ENCODE results near the gene SERINC5.
"Not testable (repeated sequence)": the region's sequence is repeated elsewhere in the genome, so short reads cannot be mapped to it uniquely, and the experiment has no call there.

SERINC5 gene

DNA sequence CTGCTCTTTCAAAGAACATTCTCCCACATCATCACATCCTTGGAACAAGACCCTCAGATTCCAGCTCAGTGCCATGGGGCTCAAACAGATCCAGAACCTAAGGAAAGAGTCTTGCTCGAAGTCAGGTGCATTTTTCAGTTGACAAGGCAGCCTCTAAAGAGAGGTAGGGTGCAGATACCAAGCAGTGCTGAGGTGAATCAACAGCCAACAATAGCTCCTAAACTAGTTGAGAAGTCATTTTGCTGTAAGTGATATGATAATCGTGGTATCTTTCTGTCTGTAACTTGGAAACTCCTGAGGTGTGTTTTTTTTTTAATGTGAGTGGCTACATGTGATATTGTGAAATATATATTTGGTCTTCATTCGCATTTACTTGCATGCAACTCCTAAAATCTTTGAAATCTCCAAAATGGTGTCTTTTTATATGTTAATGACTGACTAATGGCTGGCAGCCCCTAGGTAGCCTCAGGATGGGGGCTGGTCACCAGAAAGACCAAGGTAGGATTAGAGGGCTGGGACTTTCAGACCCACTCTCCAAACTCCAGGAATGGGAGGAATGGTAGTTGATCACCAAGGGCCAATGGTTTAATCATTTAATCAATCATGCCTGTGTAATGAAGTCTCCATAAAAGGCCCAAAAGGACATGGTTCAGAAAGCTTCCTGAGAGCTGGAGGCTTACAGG lies 96.6 kb downstream of the SERINC5 start:
- no peak for DNase-seq

GRCh38 chr5:80156156-80156555 lies 99.7 kb downstream of the SERINC5 start:
- no peak for DNase-seq

GRCh38 chr5:80154749-80155148 lies 101.1 kb downstream of the SERINC5 start:
- no peak for DNase-seq

- not testable (repeated sequence) for DNase-seq
Observed at GRCh38 chr5:80154289-80154688, 101.6 kb downstream of the SERINC5 start.

- DNase-seq = no peak
Observed at GRCh38 chr5:80153586-80154126, 102.2 kb downstream of the SERINC5 start.

DNA sequence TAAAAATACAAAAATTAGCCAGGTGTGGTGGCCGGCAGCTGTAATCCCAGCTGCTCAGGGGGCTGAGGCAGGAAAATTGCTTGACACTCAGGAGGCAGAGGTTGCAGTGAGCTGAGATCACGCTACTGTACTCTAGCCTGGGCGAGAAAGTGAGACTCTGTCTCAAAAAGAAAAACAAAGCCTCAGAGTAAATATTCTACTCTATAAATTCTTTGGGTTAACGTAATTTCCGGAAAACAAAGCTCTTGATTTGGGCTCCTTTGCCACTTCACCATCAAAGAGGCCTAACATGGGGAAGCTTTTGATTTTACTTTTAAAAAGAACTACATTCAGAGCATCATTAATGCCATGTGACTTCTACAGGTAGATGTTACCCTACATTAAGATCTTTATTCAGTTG lies 103.1 kb downstream of the SERINC5 start:
- no peak for DNase-seq

GRCh38 chr5:80151890-80152289 lies 104.0 kb downstream of the SERINC5 start:
- DNase-seq = no peak

DNA sequence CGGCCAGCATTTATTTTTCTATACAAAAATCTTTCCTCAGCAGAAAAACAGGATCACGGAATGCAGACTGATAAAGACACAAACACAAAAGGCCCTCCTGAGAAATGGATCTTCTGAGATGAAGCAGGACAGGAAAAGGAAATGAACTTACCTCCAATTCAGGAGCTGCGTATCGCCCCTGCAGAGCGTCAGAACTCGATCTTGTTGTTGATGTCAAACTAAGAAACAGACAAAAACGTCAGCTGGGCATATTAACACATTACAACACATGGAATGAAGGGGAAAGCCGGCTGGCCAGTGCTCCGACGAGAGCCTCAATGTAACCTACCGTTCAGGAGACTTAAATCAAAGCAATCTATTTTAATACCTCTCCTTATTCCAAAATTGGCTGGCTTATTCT lies 105.1 kb downstream of the SERINC5 start:
- DNase-seq = no peak

DNA sequence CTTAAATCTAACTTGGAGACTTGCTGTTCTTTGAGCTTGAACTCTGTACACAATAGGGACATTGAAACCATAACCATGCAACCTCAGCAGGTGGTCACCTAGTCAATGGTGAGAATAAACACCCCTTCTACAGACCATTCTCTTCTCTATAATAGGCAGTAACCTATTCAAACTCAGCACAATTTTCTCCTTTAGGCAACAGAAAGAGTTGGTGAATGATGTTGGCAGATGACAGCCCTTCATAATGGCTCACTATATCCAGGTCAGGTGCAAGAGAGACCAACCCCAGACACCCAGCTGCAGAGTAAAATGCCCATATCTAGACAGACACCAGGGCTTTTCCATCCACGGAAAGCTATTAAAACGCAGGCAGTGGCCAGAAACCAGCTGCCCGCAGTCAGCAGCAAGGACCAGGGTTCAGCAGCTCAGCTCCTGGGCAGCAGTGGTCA lies 106.7 kb downstream of the SERINC5 start:
- DNase-seq = no peak

GRCh38 chr5:80147119-80147815 lies 108.6 kb downstream of the SERINC5 start:
- no peak for DNase-seq

GRCh38 chr5:80146046-80146445 lies 109.8 kb downstream of the SERINC5 start:
- peak; percentile 38 for DNase-seq

DNA sequence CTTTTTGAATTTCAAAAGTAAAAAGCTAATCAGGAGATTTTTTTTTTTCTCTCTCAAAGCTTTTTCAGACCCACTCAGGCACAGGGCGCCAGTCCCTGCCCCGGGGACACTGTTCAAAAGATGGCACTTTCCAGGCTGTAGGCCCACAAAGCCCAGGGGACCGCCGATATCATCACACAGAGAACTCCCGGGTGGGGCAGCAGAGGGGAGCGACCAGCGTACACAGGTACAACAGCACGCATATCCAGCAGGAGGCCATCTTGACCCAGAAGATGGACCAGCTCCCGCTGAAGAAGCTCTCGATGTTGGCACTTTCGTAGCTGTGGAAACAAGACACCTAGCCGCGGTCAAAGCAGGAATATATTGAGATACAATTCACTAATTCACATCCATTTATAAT lies 112.4 kb downstream of the SERINC5 start:
- no peak for DNase-seq

DNA sequence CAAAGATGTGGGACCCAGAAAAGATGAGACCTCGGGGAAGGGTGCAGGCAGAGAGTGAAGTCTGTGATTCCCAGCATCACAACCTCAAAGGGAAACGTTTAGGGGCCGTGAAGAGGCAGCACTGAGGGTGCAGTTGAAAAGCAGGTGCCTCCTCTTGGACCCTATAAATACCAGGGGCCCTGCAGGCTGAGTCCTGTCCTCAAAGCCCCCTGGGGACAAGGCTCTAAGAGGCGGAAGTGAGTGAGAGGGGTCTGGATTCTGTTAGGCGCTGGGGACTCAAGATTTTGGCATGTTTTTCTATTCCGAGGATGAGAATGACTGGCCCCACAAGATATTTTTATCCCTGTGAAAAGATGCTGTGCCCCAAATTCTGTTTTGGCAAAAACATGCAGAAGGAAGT lies 112.9 kb downstream of the SERINC5 start:
- DNase-seq = no peak

DNA sequence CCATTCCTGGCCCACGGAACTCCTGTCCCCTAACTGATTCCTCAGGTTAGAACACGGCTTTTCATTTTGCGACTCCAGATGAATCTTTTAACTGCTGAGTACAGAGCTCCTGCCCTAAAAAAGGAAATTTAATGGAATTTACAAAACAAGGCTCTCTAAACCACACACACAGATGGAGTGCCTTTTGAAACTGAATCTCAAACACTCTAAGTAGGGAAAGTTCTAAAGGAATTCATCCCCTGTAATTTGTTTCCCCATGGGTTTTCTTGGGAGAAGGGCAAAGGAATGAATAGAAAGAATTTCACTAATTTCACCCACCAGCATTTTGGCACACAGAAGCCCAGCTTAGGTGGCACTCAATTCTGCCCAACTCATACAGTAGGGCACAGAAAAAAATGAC lies 114.2 kb downstream of the SERINC5 start:
- DNase-seq = no peak

GRCh38 chr5:80141147-80141671 lies 114.6 kb downstream of the SERINC5 start:
- DNase-seq = peak; percentile 75

- no peak for DNase-seq
Observed at GRCh38 chr5:80140496-80140895, 115.4 kb downstream of the SERINC5 start.

DNA sequence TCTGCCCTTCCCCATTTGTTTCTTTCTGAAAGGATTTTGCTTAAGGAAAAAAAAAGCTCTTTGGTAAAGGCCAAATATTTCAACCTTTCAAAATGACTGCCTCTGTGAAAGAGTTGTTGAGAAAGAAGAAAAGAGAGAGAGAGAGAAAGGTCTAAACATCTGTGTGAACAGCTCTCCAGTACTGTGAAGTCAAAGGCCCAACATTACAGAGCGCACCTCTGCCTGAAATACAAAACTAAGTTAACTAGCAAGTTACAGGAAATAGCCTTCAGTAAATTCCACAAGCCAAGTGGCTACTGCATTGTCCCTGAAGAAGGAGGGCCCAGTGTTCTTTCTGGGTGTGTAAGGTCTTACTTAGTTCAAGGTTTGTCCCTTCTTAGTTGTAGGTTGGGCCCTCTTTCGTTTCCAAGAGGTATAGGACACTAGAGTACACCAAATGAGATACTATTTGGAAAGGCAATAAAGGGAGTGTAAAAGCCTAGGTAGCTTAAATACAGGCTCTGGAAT lies 116.3 kb downstream of the SERINC5 start:
- no peak for DNase-seq

GRCh38 chr5:80138486-80138885 lies 117.4 kb downstream of the SERINC5 start:
- no peak for DNase-seq

DNA sequence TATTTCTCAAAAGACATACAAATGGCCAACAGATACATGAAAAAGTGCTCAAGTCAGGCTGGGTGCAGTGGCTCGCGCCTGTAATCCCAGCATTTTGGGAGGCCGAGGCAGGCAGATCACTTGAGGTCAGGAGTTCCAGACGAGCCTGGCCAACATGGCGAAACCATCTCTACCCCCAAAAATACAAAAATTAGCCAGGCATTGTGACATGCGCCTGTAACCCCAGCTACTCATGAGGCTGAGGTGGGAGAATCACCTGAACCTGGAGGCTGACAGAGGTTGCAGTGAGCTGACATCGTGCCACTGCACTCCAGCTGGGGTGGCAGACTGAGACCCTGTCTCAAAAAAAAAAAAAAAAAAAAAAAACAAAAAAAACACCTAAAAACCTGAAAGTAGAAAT lies 119.0 kb downstream of the SERINC5 start:
- not testable (repeated sequence) for DNase-seq

DNA sequence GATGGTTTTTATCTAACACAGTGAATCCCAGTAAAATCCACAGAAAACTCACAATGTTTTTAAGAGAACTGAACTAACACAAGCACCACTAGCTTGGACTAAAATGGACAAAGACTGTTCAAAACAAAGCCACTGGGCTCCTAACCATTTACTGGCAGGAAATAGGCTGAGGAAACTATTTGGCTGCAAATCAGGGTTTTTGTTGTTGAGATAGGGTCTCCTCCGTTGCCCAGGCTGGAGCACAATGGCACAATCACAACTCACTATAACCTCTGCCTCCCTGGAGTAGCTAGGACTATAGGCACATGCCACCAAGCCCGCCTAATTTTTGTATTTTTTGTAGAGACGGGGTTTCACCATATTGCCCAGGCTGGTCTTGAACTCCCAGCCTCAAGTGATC lies 121.0 kb downstream of the SERINC5 start:
- DNase-seq = no peak

GRCh38 chr5:80129146-80129545 lies 126.7 kb downstream of the SERINC5 start:
- no peak for DNase-seq

GRCh38 chr5:80128141-80128540 lies 127.7 kb downstream of the SERINC5 start:
- no peak for DNase-seq

- peak; percentile 89 for DNase-seq
Observed at GRCh38 chr5:80127116-80127552, 128.7 kb downstream of the SERINC5 start.

- peak; percentile 97 for DNase-seq
Observed at GRCh38 chr5:80125962-80126480, 129.8 kb downstream of the SERINC5 start.
